CD4-positive, alpha-beta memory T cell (primary cell): ENCODE data around the gene YAF2. TPM values are rescaled to one million over a fixed set of nuclear protein-coding genes. Genes with fewer than 3 reads are reported as not detected.

Experiments used
- CTCF ChIA-PET: fragments of 350-600 bp; sonication (Branson Sonifier 250); formaldehyde crosslinking; loops from one replicate; lab custom pipeline; 2021; ENCODE audit warnings: inconsistent platforms; ENCODE audit not compliant: partially characterized antibody; lab: Charles Lee
- POLR2A ChIA-PET: fragments of 350-600 bp; sonication (Branson Sonifier 250); formaldehyde crosslinking; loops from one replicate; lab custom pipeline; 2021; ENCODE audit not compliant: partially characterized antibody; lab: Charles Lee
- DNase-seq, 5 donors: peaks; one replicate each; pipeline versions ENCODE4 v3.0.0 to v3.0.0-alpha.2; 2020 to 2022; ENCODE audit warnings: mixed read lengths in 1 of 5
- H3K27ac ChIP-seq: one replicate; pipeline ENCODE4 v1.7.0; 2013; ENCODE audit warnings: low read depth, low read length
- H3K27me3 ChIP-seq: 2 replicates; pipeline ENCODE4 v1.7.0; 2013; ENCODE audit warnings: mild to moderate bottlenecking, low read length, moderate library complexity; ENCODE audit not compliant: insufficient read depth
- H3K36me3 ChIP-seq: 2 replicates; pipeline ENCODE4 v1.7.0; 2013; ENCODE audit warnings: mild to moderate bottlenecking, low read length, moderate library complexity; ENCODE audit not compliant: insufficient read depth
- H3K4me1 ChIP-seq: 2 replicates; pipeline ENCODE4 v1.7.0; 2013; ENCODE audit warnings: mild to moderate bottlenecking, low read length, moderate library complexity; ENCODE audit not compliant: insufficient read depth
- H3K4me3 ChIP-seq, 2 donors: one replicate each; pipeline ENCODE4 v1.7.0; 2013; ENCODE audit warnings: low read length in 2 of 2, mild to moderate bottlenecking in 1 of 2
- H3K9me3 ChIP-seq, 2 donors: one replicate each; pipeline ENCODE4 v1.7.0; 2013; ENCODE audit warnings: low read length in 2 of 2, control low read depth in 1 of 2; ENCODE audit not compliant: control insufficient read depth in 1 of 2
- H3K27ac Mint-ChIP-seq, 7 donors: one replicate each; pipeline ENCODE4 v1.8.0; 2020 to 2021; ENCODE audit warnings: mixed read lengths in 7 of 7, mild to moderate bottlenecking in 6 of 7, inconsistent platforms in 3 of 7, moderate library complexity in 3 of 7
- H3K27me3 Mint-ChIP-seq, 2 donors: one replicate each; pipeline ENCODE4 v1.8.0; 2020 to 2021; ENCODE audit warnings: mixed read lengths in 2 of 2
- H3K36me3 Mint-ChIP-seq, 2 donors: one replicate each; pipeline ENCODE4 v1.8.0; 2020 to 2021; ENCODE audit warnings: mixed read lengths in 2 of 2, inconsistent platforms in 1 of 2, mild to moderate bottlenecking in 1 of 2
- H3K4me1 Mint-ChIP-seq, 4 donors: one replicate each; pipeline ENCODE4 v1.8.0; 2020 to 2021; ENCODE audit warnings: mixed read lengths in 4 of 4, mild to moderate bottlenecking in 1 of 4
- H3K4me3 Mint-ChIP-seq, 8 donors: one replicate each; pipeline ENCODE4 v1.8.0; 2020 to 2021; ENCODE audit warnings: mixed read lengths in 8 of 8, mild to moderate bottlenecking in 7 of 8, moderate library complexity in 6 of 8, inconsistent platforms in 3 of 8
- H3K9me3 Mint-ChIP-seq, 8 donors: one replicate each; pipeline ENCODE4 v1.8.0; 2020 to 2021; ENCODE audit warnings: mixed read lengths in 8 of 8, mild to moderate bottlenecking in 5 of 8, inconsistent platforms in 3 of 8, moderate library complexity in 1 of 8
- intact Hi-C: fragments of 100-400 bp; cut with micrococcal nuclease; formaldehyde crosslinking; loops from one replicate; pipeline ENCODE4 v1.15.1; 2023
- polyA plus RNA-seq, 2 donors: library from polyadenylated mRNA; unstranded; fragments of 300-500 nt; fragmentation: Illumina TruSeq; gene quantifications; one replicate each; pipeline ENCODE4 v1.2.3, GENCODE V29; 2021
- total RNA-seq, 2 experiments: library from RNA; stranded (reverse); gene quantifications; one replicate each; pipeline ENCODE4 v1.2.3, GENCODE V29; 2021

The YAF2 gene
- total and polyA plus RNA-seq, 4 experiments from 2014 or later = 7.2 to 40.7 (median 29.3) TPM

GRCh38 chr12:42161529-42161928 is 76.5 kb downstream of the YAF2 start:
- no peaks in the 10 kb centered on the region for H3K9me3 ChIP-seq
- ChIA-PET POLR2A (no interaction called here), CTCF (interaction anchor here (1.5 kb wide), 1 partner anchor 9 kb away, joined by 5 read pairs; no protein-coding TSS in a partner anchor)
- H3K36me3 ChIP-seq = no peaks in the 10 kb centered on the region
- H3K27ac ChIP-seq = no peak overlapping the region
- no peak for DNase-seq
- H3K36me3 Mint-ChIP-seq = peaks cover 18 to 25% of the 10 kb centered on the region in 2 donors
- no peaks in the 10 kb centered on the region for H3K27me3 ChIP-seq
- H3K9me3 Mint-ChIP-seq = no peaks in the 10 kb centered on the region
- no peaks in the 10 kb centered on the region for H3K4me1 ChIP-seq
- H3K27me3 Mint-ChIP-seq = no peaks in the 10 kb centered on the region
- peaks cover 5 to 21% (median 8%) of the 10 kb centered on the region in 4 donors for H3K4me1 Mint-ChIP-seq
- no peak overlapping the region for H3K4me3 Mint-ChIP-seq
- H3K27ac Mint-ChIP-seq = peak overlapping the region in 3 of 7 donors; percentile 14 to 57 (median 37)
- H3K4me3 ChIP-seq = no peak overlapping the region
- intact Hi-C loops = no loop called here

GRCh38 chr12:42156232-42156631 is 81.8 kb downstream of the YAF2 start:
- POLR2A ChIA-PET = no interaction called here
- H3K27me3 Mint-ChIP-seq = no peaks in the 10 kb centered on the region
- peaks cover 12% of the 10 kb centered on the region in 2 donors for H3K36me3 Mint-ChIP-seq
- no peak overlapping the region for H3K27ac Mint-ChIP-seq
- no peaks in the 10 kb centered on the region for H3K4me1 Mint-ChIP-seq
- H3K27me3 ChIP-seq = no peaks in the 10 kb centered on the region
- no peak overlapping the region for H3K4me3 Mint-ChIP-seq
- no peaks in the 10 kb centered on the region for H3K9me3 ChIP-seq
- H3K9me3 Mint-ChIP-seq = peaks cover 0 to 4% (median 0%) of the 10 kb centered on the region in 8 donors
- intact Hi-C loops = no loop called here
- no peaks in the 10 kb centered on the region for H3K36me3 ChIP-seq
- H3K4me1 ChIP-seq = no peaks in the 10 kb centered on the region
- H3K27ac ChIP-seq = no peak overlapping the region
- CTCF ChIA-PET = no interaction called here
- no peak overlapping the region for H3K4me3 ChIP-seq
- no peak for DNase-seq

- POLR2A ChIA-PET = interaction anchor here (0.6 to 1.7 kb wide), 10 partner anchors 20 to 182 kb away, joined by 3 to 8 read pairs (median 4); partner anchors contain the start of genes PPHLN1 and ZCRB1
Observed at GRCh38 chr12:42145552-42146215, 92.4 kb downstream of the YAF2 start.

GRCh38 chr12:42145197-42145549 is 92.9 kb downstream of the YAF2 start:
- H3K4me1 Mint-ChIP-seq = peaks cover 31 to 47% (median 40%) of the 10 kb centered on the region in 4 donors
- intact Hi-C loops = loop anchor here (1.0 to 2.0 kb wide), 2 partner anchors 46 to 92 kb away; no protein-coding TSS in a partner anchor
- POLR2A ChIA-PET = interaction anchor here (0.6 to 1.7 kb wide), 10 partner anchors 19 to 183 kb away, joined by 3 to 8 read pairs (median 4); partner anchors contain the start of genes PPHLN1 and ZCRB1
- Histone ChIP-seq H3K4me1 (peaks cover 39% of the 10 kb centered on the region), H3K27me3 (no peaks in the 10 kb centered on the region), H3K36me3 (no peaks in the 10 kb centered on the region), H3K9me3 (no peaks in the 10 kb centered on the region), H3K27ac (peak overlapping the region; percentile 54), H3K4me3 (peak overlapping the region; percentile 7 to 80)
- CTCF ChIA-PET = interaction anchor here (1.0 to 1.4 kb wide), 3 partner anchors 15 to 226 kb away, joined by 3 to 6 read pairs (median 3); no protein-coding TSS in a partner anchor
- H3K4me3 Mint-ChIP-seq = peak overlapping the region; percentile 86 to 95 (median 89)
- peaks cover 0 to 2% (median 0%) of the 10 kb centered on the region in 8 donors for H3K9me3 Mint-ChIP-seq
- peaks cover 0 to 3% of the 10 kb centered on the region in 2 donors for H3K36me3 Mint-ChIP-seq
- peak overlapping the region; percentile 72 to 94 (median 89) for H3K27ac Mint-ChIP-seq
- no peak for DNase-seq
- no peaks in the 10 kb centered on the region for H3K27me3 Mint-ChIP-seq

More at GRCh38 chr12:42145552-42146215, 92.4 kb downstream of the YAF2 start:
- Histone ChIP-seq H3K36me3 (no peaks in the 10 kb centered on the region), H3K4me3 (peak overlapping the region in 1 of 2 donors; percentile 80), H3K27me3 (no peaks in the 10 kb centered on the region), H3K4me1 (peaks cover 35% of the 10 kb centered on the region), H3K9me3 (no peaks in the 10 kb centered on the region), H3K27ac (no peak overlapping the region)
- Mint-ChIP-seq H3K27ac (peak overlapping the region; percentile 72 to 94 (median 89)), H3K4me1 (peaks cover 28 to 42% (median 36%) of the 10 kb centered on the region in 4 donors), H3K4me3 (peak overlapping the region; percentile 86 to 95 (median 89)), H3K9me3 (peaks cover 0 to 2% (median 0%) of the 10 kb centered on the region in 8 donors), H3K36me3 (peaks cover 0 to 3% of the 10 kb centered on the region in 2 donors), H3K27me3 (no peaks in the 10 kb centered on the region)
- DNase-seq = no peak
- intact Hi-C loops = loop anchor here (1.0 to 2.0 kb wide), 2 partner anchors 47 to 92 kb away; no protein-coding TSS in a partner anchor
- CTCF ChIA-PET = interaction anchor here (1.0 to 1.4 kb wide), 3 partner anchors 15 to 226 kb away, joined by 3 to 6 read pairs (median 3); no protein-coding TSS in a partner anchor

GRCh38 chr12:42144408-42145196 is 93.4 kb downstream of the YAF2 start, which contains the start of gene GXYLT1:
GXYLT1 (minus strand) TSS chr12:42144874; CDS start chr12:42144646, 228 bp downstream.
- CTCF ChIA-PET = interaction anchor here (1.0 to 1.4 kb wide), 3 partner anchors 14 to 227 kb away, joined by 3 to 6 read pairs (median 3); no protein-coding TSS in a partner anchor
- H3K27ac ChIP-seq = peak within 1 kb of the TSS; percentile 54
- Mint-ChIP-seq H3K36me3 (peaks cover 0 to 3% of the 10 kb centered on the region in 2 donors), H3K27me3 (no peaks in the 10 kb centered on the region), H3K27ac (peak within 1 kb of the TSS; percentile 77 to 97 (median 91)), H3K4me3 (peak within 1 kb of the TSS; percentile 90 to 98 (median 95)), H3K9me3 (peaks cover 0 to 2% (median 0%) of the 10 kb centered on the region in 8 donors), H3K4me1 (peaks cover 33 to 49% (median 41%) of the 10 kb centered on the region in 4 donors)
- H3K4me3 ChIP-seq = peak within 1 kb of the TSS; percentile 44 to 80
- H3K4me1 ChIP-seq = peaks cover 39% of the 10 kb centered on the region
- intact Hi-C loops = loop anchor here (1.0 to 2.0 kb wide), 3 partner anchors 46 to 182 kb away; partner anchors contain the start of genes PPHLN1 and ZCRB1
- no peaks in the 10 kb centered on the region for H3K9me3 ChIP-seq
- H3K36me3 ChIP-seq = no peaks in the 10 kb centered on the region
- DNase-seq = peak; percentile 71 to 79 (median 77)
- H3K27me3 ChIP-seq = no peaks in the 10 kb centered on the region
- POLR2A ChIA-PET = interaction anchor here (0.6 to 1.7 kb wide), 10 partner anchors 19 to 183 kb away, joined by 3 to 8 read pairs (median 4); partner anchors contain the start of genes PPHLN1 and ZCRB1

GRCh38 chr12:42144158-42144407 is 94.0 kb downstream of the YAF2 start:
- CTCF ChIA-PET = no interaction called here
- POLR2A ChIA-PET = interaction anchor here (1.2 to 1.5 kb wide), 3 partner anchors 18 to 184 kb away, joined by 4 to 6 read pairs (median 6); no protein-coding TSS in a partner anchor
- H3K36me3 ChIP-seq = no peaks in the 10 kb centered on the region
- H3K27me3 ChIP-seq = no peaks in the 10 kb centered on the region
- intact Hi-C loops = loop anchor here (1.0 to 2.0 kb wide), 2 partner anchors 45 to 182 kb away; partner anchors contain the start of genes PPHLN1 and ZCRB1
- Mint-ChIP-seq H3K27me3 (no peaks in the 10 kb centered on the region), H3K4me1 (peaks cover 35 to 51% (median 44%) of the 10 kb centered on the region in 4 donors), H3K27ac (peak overlapping the region; percentile 4 to 97 (median 83)), H3K9me3 (peaks cover 0 to 2% (median 0%) of the 10 kb centered on the region in 8 donors), H3K4me3 (peak overlapping the region; percentile 90 to 98 (median 95)), H3K36me3 (peaks cover 0 to 3% of the 10 kb centered on the region in 2 donors)
- H3K4me3 ChIP-seq = peak overlapping the region; percentile 44 to 80
- H3K9me3 ChIP-seq = no peaks in the 10 kb centered on the region
- H3K4me1 ChIP-seq = peaks cover 39% of the 10 kb centered on the region
- peak overlapping the region; percentile 54 for H3K27ac ChIP-seq
- peak in 2 of 5 donors; percentile 9 to 39 for DNase-seq
